ENCODE measurements around the gene SPEM2. TPM values are rescaled to one million over a fixed set of nuclear protein-coding genes. Genes with fewer than 3 reads are reported as not detected.

SPEM2 gene
- under 1 TPM in 1 of 4 donors, not detected in 3; 0.40 TPM for total RNA-seq

- Histone ChIP-seq H3K36me3 (no peaks in the 10 kb centered on the region), H3K27me3 (no peaks in the 10 kb centered on the region), H3K4me3 (replicated peaks in 1 of 3) (no peak within 1 kb of the TSS), H3K27ac (no peak within 1 kb of the TSS), H3K9me3 (no peaks in the 10 kb centered on the region), H3K4me1 (no peaks in the 10 kb centered on the region)
- TF ChIP-seq CTCF (IDR thresholded peaks at IDR 0.05) (no peak), POLR2A (IDR thresholded peaks at IDR 0.05) (no peak)
- DNase-seq, result no peak
- 82 to 84% methylated on average over 5 to 7 of the region's 7 CpGs for WGBS, 2 donors
- intact Hi-C loops (cut with DNase I), result no loop called here
Observed at GRCh38 chr17:7425316-7425715, at the start of gene SPEM2. TSS of gene SPEM2 (plus strand) at chr17:7425616. CDS start at chr17:7425689, 73 bp downstream.

- Histone ChIP-seq H3K27ac (no peak overlapping the region), H3K4me3 (replicated peaks in 1 of 3) (no peak overlapping the region), H3K36me3 (no peaks in the 10 kb centered on the region), H3K4me1 (peaks cover 15 to 23% of the 10 kb centered on the region in 2 donors), H3K27me3 (no peaks in the 10 kb centered on the region), H3K9me3 (no peaks in the 10 kb centered on the region)
- DNase-seq, result no peak
- intact Hi-C loops (cut with DNase I), result no loop called here
- TF ChIP-seq CTCF (IDR thresholded peaks at IDR 0.05) (no peak), POLR2A (IDR thresholded peaks at IDR 0.05) (no peak)
- 95 to 96% methylated on average over 3 of the region's 3 CpGs for WGBS, 2 donors
Observed at GRCh38 chr17:7379134-7379533, 46.3 kb upstream of the SPEM2 start.

- Histone ChIP-seq H3K36me3 (no peaks in the 10 kb centered on the region), H3K4me1 (peaks cover 15 to 23% of the 10 kb centered on the region in 2 donors), H3K4me3 (replicated peaks in 1 of 3) (peak overlapping the region in 1 of 3 donors; percentile 72), H3K27me3 (no peaks in the 10 kb centered on the region), H3K9me3 (no peaks in the 10 kb centered on the region), H3K27ac (peak overlapping the region in 1 of 3 donors; percentile 74)
- 2 to 25% methylated on average over 3 to 7 of the region's 7 CpGs for WGBS, 2 donors
- intact Hi-C loops (cut with DNase I), result no loop called here
- peak; percentile 81 to 85 for DNase-seq
- TF ChIP-seq POLR2A (IDR thresholded peaks at IDR 0.05) (no peak), CTCF (IDR thresholded peaks at IDR 0.05) (no peak)
Observed at GRCh38 chr17:7380321-7380720, 45.1 kb upstream of the SPEM2 start.

GRCh38 chr17:7380855-7381683 is 44.3 kb upstream of the SPEM2 start, which contains the start of gene TNK1:
TSS of gene TNK1 (plus strand) at chr17:7381089. CDS start at chr17:7382927, 1,838 bp downstream.
- Histone ChIP-seq H3K27me3 (no peaks in the 10 kb centered on the region), H3K9me3 (no peaks in the 10 kb centered on the region), H3K4me1 (peaks cover 15 to 23% of the 10 kb centered on the region in 2 donors), H3K36me3 (no peaks in the 10 kb centered on the region), H3K4me3 (replicated peaks in 1 of 3) (peak within 1 kb of the TSS; percentile 3 to 72 (median 6)), H3K27ac (peak within 1 kb of the TSS in 2 of 3 donors; percentile 49 to 74)
- TF ChIP-seq POLR2A (IDR thresholded peaks at IDR 0.05) (peak in 1 of 2 donors; percentile 79), CTCF (IDR thresholded peaks at IDR 0.05) (no peak)
- WGBS, 2 donors, result 4 to 7% methylated on average over 33 to 47 of the region's 52 CpGs
- intact Hi-C loops (cut with DNase I), result no loop called here
- DNase-seq, result peak; percentile 80 to 83

GRCh38 chr17:7382901-7383300 is 42.5 kb upstream of the SPEM2 start:
- Histone ChIP-seq H3K27ac (no peak overlapping the region), H3K4me3 (replicated peaks in 1 of 3) (no peak overlapping the region), H3K36me3 (no peaks in the 10 kb centered on the region), H3K9me3 (no peaks in the 10 kb centered on the region), H3K4me1 (peaks cover 15 to 23% of the 10 kb centered on the region in 2 donors), H3K27me3 (no peaks in the 10 kb centered on the region)
- TF ChIP-seq POLR2A (IDR thresholded peaks at IDR 0.05), result no peak
- no peak for TF ChIP-seq CTCF (IDR thresholded peaks at IDR 0.05)
- 93 to 94% methylated on average over 9 to 10 of the region's 10 CpGs for WGBS, 2 donors
- no peak for DNase-seq
- intact Hi-C loops (cut with DNase I), result no loop called here

All from thyroid gland (tissue), 4 donors.